Endothelial cell of umbilical vein (primary cell): ENCODE results near the gene DNM2.
"Not testable (repeated sequence)": the region's sequence is repeated elsewhere in the genome, so short reads cannot be mapped to it uniquely, and the experiment has no call there.

Source experiments
- CTCF ChIP-seq, 2 donors: IDR thresholded peaks; 1 replicate in 1 of 2; 2 replicates in 1 of 2; pipeline ENCODE4 v1.5.1; 2011; ENCODE audit warnings: low read length in 2 of 2, mild to moderate bottlenecking in 2 of 2, moderate library complexity in 2 of 2, control low read depth in 1 of 2, inconsistent platforms in 1 of 2, low read depth in 1 of 2; ENCODE audit not compliant: insufficient read depth in 1 of 2; ENCODE audit errors: extremely low read depth in 1 of 2
- EZH2 ChIP-seq: IDR thresholded peaks from 2 replicates; pipeline ENCODE4 v1.6.1; 2012; ENCODE audit warnings: borderline replicate concordance, low read depth, mild to moderate bottlenecking, moderate library complexity, low read length, inconsistent platforms; ENCODE audit not compliant: severe bottlenecking
- JUN ChIP-seq: IDR thresholded peaks from 2 replicates; pipeline ENCODE4 v1.6.1; 2011; ENCODE audit warnings: borderline replicate concordance, low read depth; ENCODE audit not compliant: insufficient read length, insufficient read depth
- MAX ChIP-seq: IDR thresholded peaks from 2 replicates; pipeline ENCODE4 v1.6.1; 2011; ENCODE audit not compliant: insufficient read depth, insufficient read length
- MYC ChIP-seq: IDR thresholded peaks from one replicate; pipeline ENCODE4 v1.6.1; 2011; ENCODE audit warnings: mild to moderate bottlenecking, low read depth, low read length
- POLR2A ChIP-seq: IDR thresholded peaks from 2 replicates; pipeline ENCODE4 v1.6.1; 2012; ENCODE audit warnings: low read depth, mild to moderate bottlenecking, control low read depth, low read length
- POLR2AphosphoS5 ChIP-seq: IDR thresholded peaks from 2 replicates; pipeline ENCODE4 v1.6.1; 2012; ENCODE audit warnings: low read depth, mild to moderate bottlenecking, control low read depth, low read length, moderate library complexity; ENCODE audit not compliant: insufficient read depth

- not testable (repeated sequence) for TF ChIP-seq EZH2; CTCF (IDR thresholded peaks at IDR 0.05; ENCODE audit: extremely low read depth in 1 of 2, insufficient read depth in 1 of 2, low read depth in 1 of 2, low read length in 2 of 2); POLR2A; MAX; POLR2AphosphoS5; MYC; JUN
Measured at GRCh38 chr19:10671922-10672321, 46.0 kb upstream of the DNM2 start.
